ENCODE results near the gene RAD50. TPM values are rescaled to one million over a fixed set of nuclear protein-coding genes. Genes with fewer than 3 reads are reported as not detected.

RAD50 gene
- total RNA-seq, 1 donor from 2014 or later, result 5.7 TPM

DNA sequence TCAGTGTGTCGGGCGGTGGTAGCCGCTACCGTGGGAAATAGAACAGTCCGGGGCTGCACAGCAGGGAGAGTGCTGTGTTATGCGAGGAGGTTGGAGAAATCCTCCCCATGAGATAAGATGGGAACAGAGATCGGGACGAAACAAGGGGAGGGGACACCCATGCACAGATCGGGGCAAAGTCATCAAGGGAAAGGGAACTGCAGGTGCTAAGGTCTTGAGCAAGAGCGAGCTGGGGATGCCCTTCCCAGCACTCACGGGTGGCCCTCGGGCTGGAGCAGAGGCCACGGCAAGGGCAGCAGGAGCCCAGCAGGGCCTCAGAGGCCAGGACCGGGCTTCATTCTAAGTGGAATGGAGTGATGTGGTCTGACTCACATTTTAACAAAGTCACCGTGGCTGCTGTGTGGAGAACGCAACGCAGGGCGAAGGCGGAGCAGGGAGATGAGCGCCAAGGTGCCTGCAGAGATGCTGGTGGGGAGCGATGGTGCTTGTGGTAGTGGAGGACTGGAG is 108.8 kb downstream of the RAD50 start:
- Histone ChIP-seq H3K27me3 (ENCODE audit: control insufficient read depth in 3 of 3, insufficient read depth in 3 of 3, low read length in 3 of 3) (peaks cover 0 to 18% (median 8%) of the 10 kb centered on the region in 3 donors), H3K4me3 (ENCODE audit: low read length in 3 of 3) (no peak overlapping the region), H3K9ac (ENCODE audit: low read depth in 1 of 3, low read length in 3 of 3) (no peak overlapping the region), H3K36me3 (ENCODE audit: control insufficient read depth in 3 of 3, insufficient read depth in 3 of 3, low read length in 3 of 3) (no peaks in the 10 kb centered on the region), H3K27ac (ENCODE audit: low read depth, low read length) (no peak overlapping the region), H3K4me1 (ENCODE audit: control insufficient read depth in 3 of 3, insufficient read depth in 3 of 3, low read length in 3 of 3) (no peaks in the 10 kb centered on the region), H3K9me3 (ENCODE audit: control insufficient read depth in 3 of 3, low read length in 3 of 3) (no peaks in the 10 kb centered on the region)

- Histone ChIP-seq H3K36me3 (ENCODE audit: control insufficient read depth in 3 of 3, insufficient read depth in 3 of 3, low read length in 3 of 3) (no peaks in the 10 kb centered on the region), H3K9ac (ENCODE audit: low read depth in 1 of 3, low read length in 3 of 3) (no peak overlapping the region), H3K4me3 (ENCODE audit: low read length in 3 of 3) (no peak overlapping the region), H3K4me1 (ENCODE audit: control insufficient read depth in 3 of 3, insufficient read depth in 3 of 3, low read length in 3 of 3) (no peaks in the 10 kb centered on the region), H3K9me3 (ENCODE audit: control insufficient read depth in 3 of 3, low read length in 3 of 3) (no peaks in the 10 kb centered on the region), H3K27me3 (ENCODE audit: control insufficient read depth in 3 of 3, insufficient read depth in 3 of 3, low read length in 3 of 3) (peaks cover 0 to 18% (median 8%) of the 10 kb centered on the region in 3 donors), H3K27ac (ENCODE audit: low read depth, low read length) (no peak overlapping the region)
These were observed 109.7 kb downstream of the RAD50 start for GRCh38 chr5:132666310-132667123.

DNA sequence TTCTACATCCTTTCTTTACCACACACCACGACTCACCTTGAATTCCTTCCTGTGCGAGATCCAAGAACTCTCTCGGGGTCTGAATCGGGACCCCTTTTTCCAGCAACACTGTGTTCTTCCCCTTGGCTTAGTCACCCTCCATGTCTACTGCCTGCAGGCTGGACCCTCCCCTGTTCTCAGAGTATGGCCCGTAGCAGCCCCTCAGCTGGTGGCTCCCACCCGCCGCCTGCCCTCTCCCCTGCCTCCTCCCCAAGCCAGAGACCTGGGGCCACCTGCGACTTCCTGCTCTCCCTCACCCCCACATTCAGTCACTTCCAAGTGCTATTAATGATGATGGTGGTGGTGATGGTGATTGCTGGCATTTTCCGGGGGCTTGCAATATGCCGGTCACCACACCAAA is 110.5 kb downstream of the RAD50 start:
- Histone ChIP-seq H3K27me3 (ENCODE audit: control insufficient read depth in 3 of 3, insufficient read depth in 3 of 3, low read length in 3 of 3) (peaks cover 0 to 18% (median 8%) of the 10 kb centered on the region in 3 donors), H3K27ac (ENCODE audit: low read depth, low read length) (no peak overlapping the region), H3K9ac (ENCODE audit: low read depth in 1 of 3, low read length in 3 of 3) (no peak overlapping the region), H3K9me3 (ENCODE audit: control insufficient read depth in 3 of 3, low read length in 3 of 3) (no peaks in the 10 kb centered on the region), H3K4me1 (ENCODE audit: control insufficient read depth in 3 of 3, insufficient read depth in 3 of 3, low read length in 3 of 3) (no peaks in the 10 kb centered on the region), H3K36me3 (ENCODE audit: control insufficient read depth in 3 of 3, insufficient read depth in 3 of 3, low read length in 3 of 3) (no peaks in the 10 kb centered on the region), H3K4me3 (ENCODE audit: low read length in 3 of 3) (no peak overlapping the region)

GRCh38 chr5:132667761-132668705 is 111.3 kb downstream of the RAD50 start:
- Histone ChIP-seq H3K27me3 (ENCODE audit: control insufficient read depth in 3 of 3, insufficient read depth in 3 of 3, low read length in 3 of 3) (peaks cover 0 to 18% (median 8%) of the 10 kb centered on the region in 3 donors), H3K4me3 (ENCODE audit: low read length in 3 of 3) (no peak overlapping the region), H3K9me3 (ENCODE audit: control insufficient read depth in 3 of 3, low read length in 3 of 3) (no peaks in the 10 kb centered on the region), H3K36me3 (ENCODE audit: control insufficient read depth in 3 of 3, insufficient read depth in 3 of 3, low read length in 3 of 3) (no peaks in the 10 kb centered on the region), H3K9ac (ENCODE audit: low read depth in 1 of 3, low read length in 3 of 3) (no peak overlapping the region), H3K27ac (ENCODE audit: low read depth, low read length) (no peak overlapping the region), H3K4me1 (ENCODE audit: control insufficient read depth in 3 of 3, insufficient read depth in 3 of 3, low read length in 3 of 3) (no peaks in the 10 kb centered on the region)

DNA sequence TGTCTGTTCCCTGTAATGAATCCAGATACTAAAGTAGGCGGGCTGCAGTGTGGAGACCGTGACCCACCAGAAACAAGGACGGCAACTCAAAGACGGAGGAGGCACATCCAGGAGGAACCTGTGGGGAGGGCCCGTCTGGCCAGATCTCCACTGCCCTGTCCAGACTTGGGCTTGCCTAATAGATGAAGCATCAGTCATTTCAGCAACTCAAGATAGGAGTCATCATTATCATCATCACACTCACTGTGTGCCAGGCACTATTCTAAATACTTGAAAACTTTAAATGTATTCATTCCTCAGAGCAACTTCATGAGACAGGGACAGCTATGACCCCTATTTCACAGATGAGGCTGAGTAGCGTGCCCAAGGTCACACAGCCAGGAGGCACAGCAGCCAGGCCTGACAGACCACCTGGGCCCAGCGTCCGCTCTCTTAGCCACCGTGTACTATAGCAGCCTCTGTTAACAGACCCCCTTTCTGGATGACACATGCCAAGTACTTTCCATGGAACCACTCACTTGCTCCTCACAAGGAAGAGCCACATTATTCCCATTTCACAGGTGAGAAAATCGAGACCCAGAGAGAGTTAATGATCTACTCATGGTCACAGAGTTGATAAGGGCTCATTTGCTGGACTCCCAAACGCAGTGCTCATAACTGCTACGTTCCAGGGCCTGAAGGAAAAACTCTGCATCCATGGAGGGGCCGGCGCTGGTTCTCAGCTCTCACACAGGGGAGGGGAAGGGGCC is 112.1 kb downstream of the RAD50 start:
- Histone ChIP-seq H3K4me1 (ENCODE audit: control insufficient read depth in 3 of 3, insufficient read depth in 3 of 3, low read length in 3 of 3) (no peaks in the 10 kb centered on the region), H3K4me3 (ENCODE audit: low read length in 3 of 3) (no peak overlapping the region), H3K9ac (ENCODE audit: low read depth in 1 of 3, low read length in 3 of 3) (no peak overlapping the region), H3K36me3 (ENCODE audit: control insufficient read depth in 3 of 3, insufficient read depth in 3 of 3, low read length in 3 of 3) (no peaks in the 10 kb centered on the region), H3K27ac (ENCODE audit: low read depth, low read length) (no peak overlapping the region), H3K9me3 (ENCODE audit: control insufficient read depth in 3 of 3, low read length in 3 of 3) (no peaks in the 10 kb centered on the region), H3K27me3 (ENCODE audit: control insufficient read depth in 3 of 3, insufficient read depth in 3 of 3, low read length in 3 of 3) (peaks cover 0 to 18% (median 8%) of the 10 kb centered on the region in 3 donors)

- H3K27me3 ChIP-seq (ENCODE audit: control insufficient read depth in 3 of 3, insufficient read depth in 3 of 3, low read length in 3 of 3), result peaks cover 0 to 18% (median 8%) of the 10 kb centered on the region in 3 donors
- H3K36me3 ChIP-seq (ENCODE audit: control insufficient read depth in 3 of 3, insufficient read depth in 3 of 3, low read length in 3 of 3), result no peaks in the 10 kb centered on the region
- H3K4me3 ChIP-seq (ENCODE audit: low read length in 3 of 3), result no peak overlapping the region
- H3K9ac ChIP-seq (ENCODE audit: low read depth in 1 of 3, low read length in 3 of 3), result no peak overlapping the region
- H3K4me1 ChIP-seq (ENCODE audit: control insufficient read depth in 3 of 3, insufficient read depth in 3 of 3, low read length in 3 of 3), result no peaks in the 10 kb centered on the region
- H3K9me3 ChIP-seq (ENCODE audit: control insufficient read depth in 3 of 3, low read length in 3 of 3), result no peaks in the 10 kb centered on the region
- no peak overlapping the region for H3K27ac ChIP-seq (ENCODE audit: low read depth, low read length)
These were observed 112.7 kb downstream of the RAD50 start for GRCh38 chr5:132669455-132669820.

DNA sequence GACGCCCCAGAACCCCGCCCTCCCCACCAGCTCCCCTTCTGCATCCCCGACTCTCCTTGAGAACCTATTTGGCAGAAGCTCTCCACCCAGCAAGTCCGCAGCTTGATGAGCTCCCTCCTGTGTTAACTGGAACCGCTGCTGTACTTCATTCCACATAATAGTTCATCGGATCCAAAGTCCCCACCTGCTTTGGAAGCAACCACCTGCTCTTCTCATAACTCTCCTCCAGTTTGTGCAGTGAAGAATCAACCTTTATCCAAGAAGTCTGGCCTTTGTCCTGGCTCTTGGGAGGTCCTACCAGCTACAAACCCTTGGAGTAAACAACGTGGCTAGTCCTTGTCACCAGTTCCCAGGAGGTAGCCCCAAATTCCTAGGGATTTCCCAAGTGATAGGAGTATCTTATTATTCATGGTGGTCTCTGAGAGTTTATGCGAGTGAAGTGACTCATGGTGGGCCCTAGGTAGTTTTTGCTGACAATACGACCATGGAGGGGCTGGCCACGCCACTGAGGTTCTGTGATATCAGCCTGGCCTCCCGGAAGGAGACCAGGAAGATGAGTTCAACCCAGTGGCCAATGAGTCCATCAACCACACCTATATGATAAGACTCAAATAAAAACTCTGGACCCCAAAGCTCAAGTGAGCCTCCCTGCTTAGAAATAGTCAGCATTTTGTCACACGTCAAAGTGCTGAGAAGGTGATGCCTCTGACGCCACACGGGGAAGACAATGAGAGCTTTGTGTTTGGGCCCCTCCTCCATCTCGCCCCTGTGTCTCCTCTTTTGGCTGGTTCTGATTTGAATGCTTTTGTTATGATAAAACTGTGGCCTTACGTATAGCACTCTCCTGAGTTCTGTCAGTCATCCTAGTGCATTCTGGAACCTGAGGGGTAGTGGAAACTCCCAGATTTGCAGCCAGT is 113.4 kb downstream of the RAD50 start:
- H3K4me3 ChIP-seq (ENCODE audit: low read length in 3 of 3), result no peak overlapping the region
- no peaks in the 10 kb centered on the region for H3K36me3 ChIP-seq (ENCODE audit: control insufficient read depth in 3 of 3, insufficient read depth in 3 of 3, low read length in 3 of 3)
- H3K9ac ChIP-seq (ENCODE audit: low read depth in 1 of 3, low read length in 3 of 3), result no peak overlapping the region
- H3K4me1 ChIP-seq (ENCODE audit: control insufficient read depth in 3 of 3, insufficient read depth in 3 of 3, low read length in 3 of 3), result no peaks in the 10 kb centered on the region
- H3K27ac ChIP-seq (ENCODE audit: low read depth, low read length), result no peak overlapping the region
- H3K27me3 ChIP-seq (ENCODE audit: control insufficient read depth in 3 of 3, insufficient read depth in 3 of 3, low read length in 3 of 3), result peaks cover 0 to 18% (median 8%) of the 10 kb centered on the region in 3 donors
- no peaks in the 10 kb centered on the region for H3K9me3 ChIP-seq (ENCODE audit: control insufficient read depth in 3 of 3, low read length in 3 of 3)

GRCh38 chr5:132671000-132671399 is 114.2 kb downstream of the RAD50 start:
- peaks cover 0 to 18% (median 8%) of the 10 kb centered on the region in 3 donors for H3K27me3 ChIP-seq (ENCODE audit: control insufficient read depth in 3 of 3, insufficient read depth in 3 of 3, low read length in 3 of 3)
- H3K9me3 ChIP-seq (ENCODE audit: control insufficient read depth in 3 of 3, low read length in 3 of 3), result no peaks in the 10 kb centered on the region
- no peaks in the 10 kb centered on the region for H3K36me3 ChIP-seq (ENCODE audit: control insufficient read depth in 3 of 3, insufficient read depth in 3 of 3, low read length in 3 of 3)
- H3K9ac ChIP-seq (ENCODE audit: low read depth in 1 of 3, low read length in 3 of 3), result no peak overlapping the region
- no peak overlapping the region for H3K27ac ChIP-seq (ENCODE audit: low read depth, low read length)
- no peaks in the 10 kb centered on the region for H3K4me1 ChIP-seq (ENCODE audit: control insufficient read depth in 3 of 3, insufficient read depth in 3 of 3, low read length in 3 of 3)
- no peak overlapping the region for H3K4me3 ChIP-seq (ENCODE audit: low read length in 3 of 3)

DNA sequence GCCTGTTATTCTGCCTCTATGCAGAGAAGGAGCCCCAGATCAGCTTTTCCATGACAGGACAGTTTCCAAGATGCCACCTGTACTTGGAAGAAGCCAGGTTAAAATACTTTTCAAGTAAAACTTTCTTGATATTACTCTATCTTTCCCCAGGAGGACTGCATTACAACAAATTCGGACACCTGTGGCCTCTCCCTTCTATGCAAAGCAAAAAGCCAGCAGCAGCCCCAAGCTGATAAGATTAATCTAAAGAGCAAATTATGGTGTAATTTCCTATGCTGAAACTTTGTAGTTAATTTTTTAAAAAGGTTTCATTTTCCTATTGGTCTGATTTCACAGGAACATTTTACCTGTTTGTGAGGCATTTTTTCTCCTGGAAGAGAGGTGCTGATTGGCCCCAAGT is 116.7 kb downstream of the RAD50 start:
- H3K4me3 ChIP-seq (ENCODE audit: low read length in 3 of 3), result no peak overlapping the region
- no peaks in the 10 kb centered on the region for H3K9me3 ChIP-seq (ENCODE audit: control insufficient read depth in 3 of 3, low read length in 3 of 3)
- H3K9ac ChIP-seq (ENCODE audit: low read depth in 1 of 3, low read length in 3 of 3), result no peak overlapping the region
- H3K27me3 ChIP-seq (ENCODE audit: control insufficient read depth in 3 of 3, insufficient read depth in 3 of 3, low read length in 3 of 3), result peaks cover 0 to 3% (median under 1%) of the 10 kb centered on the region in 3 donors
- no peaks in the 10 kb centered on the region for H3K4me1 ChIP-seq (ENCODE audit: control insufficient read depth in 3 of 3, insufficient read depth in 3 of 3, low read length in 3 of 3)
- no peak overlapping the region for H3K27ac ChIP-seq (ENCODE audit: low read depth, low read length)
- H3K36me3 ChIP-seq (ENCODE audit: control insufficient read depth in 3 of 3, insufficient read depth in 3 of 3, low read length in 3 of 3), result no peaks in the 10 kb centered on the region
